ENCODE results near the gene KRT33A. TPM values are rescaled to one million over a fixed set of nuclear protein-coding genes. Genes with fewer than 3 reads are reported as not detected.

KRT33A gene
- total and polyA plus RNA-seq, 8 donors = not detected

DNA sequence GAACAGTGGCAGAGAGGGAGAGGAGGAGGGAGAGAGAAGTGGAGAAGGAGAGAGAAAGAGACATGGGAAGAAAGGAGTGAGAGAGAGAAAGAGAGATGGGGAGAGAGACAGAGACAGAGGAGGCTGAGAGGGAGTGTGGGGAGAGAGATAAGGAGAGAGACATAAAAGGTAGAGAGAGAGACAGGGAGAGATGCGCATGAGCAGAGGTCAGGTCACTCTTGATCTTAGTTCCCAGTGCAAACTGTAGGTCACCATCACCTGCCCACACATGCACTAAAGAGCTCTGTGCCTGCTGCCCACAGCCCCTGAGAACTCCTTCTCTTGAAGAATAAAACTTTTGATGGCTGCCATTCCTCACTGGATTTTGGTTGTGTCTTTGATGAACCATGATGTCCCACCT, 14.9 kb downstream of the KRT33A start:
- FAIRE-seq = no peak
- WGBS, 2 donors = 75 to 85% methylated on average over 1 of the region's 1 CpG

DNA sequence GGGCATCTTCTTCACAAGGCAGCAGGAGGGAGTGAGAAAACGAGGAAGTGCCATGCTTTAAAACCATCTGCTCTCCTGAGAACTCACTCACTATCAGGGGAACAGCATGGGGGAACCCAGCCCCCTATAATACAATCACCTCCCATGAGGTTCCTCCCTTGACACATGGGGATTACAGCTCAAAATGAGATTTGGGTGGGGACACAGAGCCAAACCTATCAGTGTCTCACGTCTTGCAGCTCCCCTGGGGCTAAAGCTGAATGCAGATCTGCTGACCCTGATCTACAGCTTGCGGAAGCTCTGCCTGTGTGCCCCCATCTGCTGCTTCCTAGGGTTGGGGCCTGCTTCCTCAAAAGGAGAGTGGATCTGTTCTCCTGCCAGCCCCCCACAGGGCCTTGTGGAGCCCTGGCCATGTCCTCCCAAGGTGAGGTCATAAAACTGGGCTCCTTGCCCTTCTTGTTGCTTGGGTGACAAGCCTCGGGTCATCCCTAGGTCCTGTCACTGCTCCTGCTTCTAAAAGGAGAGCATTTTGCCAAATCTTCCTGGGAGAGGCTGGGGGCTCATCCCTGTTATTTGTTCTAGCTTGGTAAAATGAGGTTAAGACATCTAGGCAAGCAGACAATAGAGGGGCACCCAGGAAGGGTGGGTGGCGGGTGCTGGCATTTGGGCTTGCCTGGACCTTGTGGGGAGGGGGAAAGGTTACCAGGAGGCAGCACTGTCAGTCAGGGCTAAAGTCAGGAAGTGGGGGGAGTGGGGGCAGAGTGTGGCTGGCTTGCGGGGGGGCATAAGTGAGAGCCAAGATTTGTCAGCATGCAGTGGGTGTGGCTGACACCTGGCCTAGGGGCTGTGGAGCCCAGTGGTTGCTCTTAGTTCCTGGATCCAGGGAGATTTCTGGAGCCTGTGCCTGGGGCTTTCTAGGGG, 16.0 kb downstream of the KRT33A start:
- ATAC-seq (no peak), FAIRE-seq (no peak), DNase-seq (no peak)
- no peaks in the 10 kb centered on the region for H3K4me1 ChIP-seq
- H3K36me3 ChIP-seq = no peaks in the 10 kb centered on the region
- no peaks in the 10 kb centered on the region for H3K9me3 ChIP-seq
- no peaks in the 10 kb centered on the region for H3K27me3 ChIP-seq
- no peak overlapping the region for H3K27ac ChIP-seq
- H3K4me3 ChIP-seq = no peak overlapping the region
- 64 to 68% methylated on average over 6 of the region's 6 CpGs for WGBS, 2 donors
- TF ChIP-seq, protein P1, sequence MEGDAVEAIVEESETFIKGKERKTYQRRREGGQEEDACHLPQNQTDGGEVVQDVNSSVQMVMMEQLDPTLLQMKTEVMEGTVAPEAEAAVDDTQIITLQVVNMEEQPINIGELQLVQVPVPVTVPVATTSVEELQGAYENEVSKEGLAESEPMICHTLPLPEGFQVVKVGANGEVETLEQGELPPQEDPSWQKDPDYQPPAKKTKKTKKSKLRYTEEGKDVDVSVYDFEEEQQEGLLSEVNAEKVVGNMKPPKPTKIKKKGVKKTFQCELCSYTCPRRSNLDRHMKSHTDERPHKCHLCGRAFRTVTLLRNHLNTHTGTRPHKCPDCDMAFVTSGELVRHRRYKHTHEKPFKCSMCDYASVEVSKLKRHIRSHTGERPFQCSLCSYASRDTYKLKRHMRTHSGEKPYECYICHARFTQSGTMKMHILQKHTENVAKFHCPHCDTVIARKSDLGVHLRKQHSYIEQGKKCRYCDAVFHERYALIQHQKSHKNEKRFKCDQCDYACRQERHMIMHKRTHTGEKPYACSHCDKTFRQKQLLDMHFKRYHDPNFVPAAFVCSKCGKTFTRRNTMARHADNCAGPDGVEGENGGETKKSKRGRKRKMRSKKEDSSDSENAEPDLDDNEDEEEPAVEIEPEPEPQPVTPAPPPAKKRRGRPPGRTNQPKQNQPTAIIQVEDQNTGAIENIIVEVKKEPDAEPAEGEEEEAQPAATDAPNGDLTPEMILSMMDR (IDR thresholded peaks at IDR 0.05) = no peak
- intact Hi-C loops (cut with DNase I) = no loop called here

More for the DNA sequence above, 14.9 kb downstream of the KRT33A start:
- no peak overlapping the region for H3K27ac ChIP-seq
- no peaks in the 10 kb centered on the region for H3K4me1 ChIP-seq
- H3K36me3 ChIP-seq = no peaks in the 10 kb centered on the region
- DNase-seq (no peak), ATAC-seq (no peak)
- H3K4me3 ChIP-seq = no peak overlapping the region
- no peaks in the 10 kb centered on the region for H3K27me3 ChIP-seq
- TF ChIP-seq, protein P1 (IDR thresholded peaks at IDR 0.05) = no peak
- no peaks in the 10 kb centered on the region for H3K9me3 ChIP-seq
- intact Hi-C loops (cut with DNase I) = no loop called here

GRCh38 chr17:41333836-41334235, 16.8 kb downstream of the KRT33A start:
- 83 to 92% methylated on average over 3 of the region's 3 CpGs for WGBS, 2 donors
- DNase-seq = no peak
- Histone ChIP-seq H3K27me3 (no peaks in the 10 kb centered on the region), H3K4me1 (no peaks in the 10 kb centered on the region), H3K4me3 (no peak overlapping the region), H3K27ac (no peak overlapping the region), H3K9me3 (no peaks in the 10 kb centered on the region), H3K36me3 (no peaks in the 10 kb centered on the region)
- no peak for ATAC-seq
- intact Hi-C loops (cut with DNase I) = no loop called here
- TF ChIP-seq, protein P1 (IDR thresholded peaks at IDR 0.05) = no peak
- no peak for FAIRE-seq

DNA sequence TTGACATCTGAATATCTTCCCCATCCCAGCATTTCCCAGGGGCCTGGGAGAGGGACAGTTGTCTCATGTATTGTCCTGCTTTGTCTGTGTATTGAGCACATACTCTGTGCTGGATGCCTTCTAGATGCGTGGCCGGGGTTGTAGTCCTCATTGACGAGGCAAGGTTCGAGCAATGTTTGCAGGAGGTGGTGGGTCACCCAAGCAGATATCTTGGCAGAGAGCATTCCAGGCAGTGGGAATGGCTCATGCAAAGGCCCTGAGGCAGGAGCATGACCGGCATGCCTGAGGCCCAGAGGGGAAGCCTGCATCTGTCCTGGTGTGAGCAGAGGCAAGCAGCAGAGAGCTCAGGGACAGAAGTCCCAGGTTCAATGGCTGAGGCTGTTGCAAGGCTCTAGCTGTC, 17.5 kb downstream of the KRT33A start:
- Histone ChIP-seq H3K27ac (no peak overlapping the region), H3K4me1 (no peaks in the 10 kb centered on the region), H3K27me3 (no peaks in the 10 kb centered on the region), H3K4me3 (no peak overlapping the region), H3K9me3 (no peaks in the 10 kb centered on the region), H3K36me3 (no peaks in the 10 kb centered on the region)
- FAIRE-seq (no peak), ATAC-seq (no peak), DNase-seq (no peak)
- TF ChIP-seq, protein P1 (IDR thresholded peaks at IDR 0.05) = no peak
- WGBS, 2 donors = 87 to 96% methylated on average over 5 of the region's 5 CpGs
- intact Hi-C loops (cut with DNase I) = no loop called here

DNA sequence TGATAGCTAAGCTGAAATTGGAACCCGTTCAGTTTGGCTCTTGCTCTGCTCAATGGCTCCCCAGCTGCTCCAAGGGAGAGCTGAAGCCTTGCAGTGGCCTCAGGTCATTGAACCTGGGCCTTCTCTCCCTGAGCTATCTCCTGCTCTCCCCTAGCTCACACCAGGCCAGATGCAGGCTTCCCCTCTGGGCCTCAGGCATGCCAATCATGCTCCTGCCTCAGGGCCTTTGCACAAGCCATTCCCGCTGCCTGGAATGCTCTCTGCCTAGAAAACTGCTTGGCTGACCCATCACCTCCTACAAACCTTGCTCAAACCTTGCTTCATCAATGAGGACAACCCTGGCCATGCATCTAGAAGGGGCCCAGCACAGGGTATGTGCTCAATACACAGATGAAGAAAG, 18.4 kb downstream of the KRT33A start:
- H3K27me3 ChIP-seq = no peaks in the 10 kb centered on the region
- H3K9me3 ChIP-seq = no peaks in the 10 kb centered on the region
- no peak overlapping the region for H3K27ac ChIP-seq
- TF ChIP-seq, protein P1 (IDR thresholded peaks at IDR 0.05) = no peak
- H3K4me1 ChIP-seq = no peaks in the 10 kb centered on the region
- intact Hi-C loops (cut with DNase I) = no loop called here
- H3K4me3 ChIP-seq = no peak overlapping the region
- H3K36me3 ChIP-seq = no peaks in the 10 kb centered on the region
- DNase-seq (no peak), ATAC-seq (no peak), FAIRE-seq (no peak)
- 69 to 76% methylated on average over 2 of the region's 2 CpGs for WGBS, 2 donors
